HEK293T (cell line): Measurements from ENCODE around the gene ITPKB.
"Not testable (repeated sequence)": the region's sequence is repeated elsewhere in the genome, so short reads cannot be mapped to it uniquely, and the experiment has no call there.

Experiments
- CTCF ChIA-PET: fragments of 350-600 bp; formaldehyde crosslinking; extraction: SDS; loops from one replicate; lab custom pipeline; 2021; ENCODE audit warnings: antibody characterized with exemption, inconsistent platforms; lab: Yijun Ruan, JAX
- POLR2A ChIA-PET: fragments of 350-600 bp; formaldehyde crosslinking; extraction: SDS; loops from one replicate; lab custom pipeline; 2020; ENCODE audit warnings: antibody characterized with exemption, inconsistent platforms; lab: Yijun Ruan, JAX
- DNase-seq: peaks from one replicate; pipeline ENCODE4 v3.0.0; 2012; ENCODE audit warnings: mixed read lengths; ENCODE audit errors: extremely low spot score
- ARNT ChIP-seq: fragments of 450-650 bp; IDR thresholded peaks from 2 replicates; pipeline ENCODE4 v1.6.1; 2017; ENCODE audit warnings: mild to moderate bottlenecking
- BHLHE40 ChIP-seq: fragments of 450-650 bp; IDR thresholded peaks from 2 replicates; pipeline ENCODE4 v1.6.1; 2016; ENCODE audit warnings: mild to moderate bottlenecking, moderate library complexity, borderline replicate concordance
- CTBP1 ChIP-seq: fragments of 450-650 bp; IDR thresholded peaks from 2 replicates; pipeline ENCODE4 v1.6.1; 2016; ENCODE audit warnings: borderline replicate concordance
- ELF4 ChIP-seq: fragments of 450-650 bp; IDR thresholded peaks from 2 replicates; pipeline ENCODE4 v1.6.1; 2017; ENCODE audit warnings: antibody characterized with exemption
- FOXA1 ChIP-seq: fragments of 450-650 bp; IDR thresholded peaks from 2 replicates; pipeline ENCODE4 v1.6.1; 2016; ENCODE audit warnings: mild to moderate bottlenecking
- FOXK2 ChIP-seq: fragments of 450-650 bp; IDR thresholded peaks from 2 replicates; pipeline ENCODE4 v1.6.1; 2016; ENCODE audit warnings: mild to moderate bottlenecking
- FOXM1 ChIP-seq: fragments of 450-650 bp; IDR thresholded peaks from 2 replicates; pipeline ENCODE4 v1.6.1; 2017; ENCODE audit warnings: mild to moderate bottlenecking, borderline replicate concordance
- HDGF ChIP-seq: fragments of 450-650 bp; IDR thresholded peaks from 2 replicates; pipeline ENCODE4 v1.6.1; 2017; ENCODE audit warnings: antibody characterized with exemption, borderline replicate concordance
- L3MBTL2 ChIP-seq: fragments of 450-650 bp; conservative IDR thresholded peaks from 2 replicates; pipeline ENCODE4 v1.6.1; 2016; ENCODE audit warnings: mild to moderate bottlenecking
- LEF1 ChIP-seq: fragments of 450-650 bp; IDR thresholded peaks from 2 replicates; pipeline ENCODE4 v1.6.1; 2017; ENCODE audit warnings: mild to moderate bottlenecking, borderline replicate concordance
- NFRKB ChIP-seq: fragments of 450-650 bp; IDR thresholded peaks from 2 replicates; pipeline ENCODE4 v1.6.1; 2016; ENCODE audit warnings: mild to moderate bottlenecking, moderate library complexity
- SP1 ChIP-seq: fragments of 450-650 bp; IDR thresholded peaks from 2 replicates; pipeline ENCODE4 v1.6.1; 2017
- SUZ12 ChIP-seq: fragments of 450-650 bp; IDR thresholded peaks from 2 replicates; pipeline ENCODE4 v1.6.1; 2016; ENCODE audit warnings: mild to moderate bottlenecking
- TARDBP ChIP-seq: fragments of 450-650 bp; IDR thresholded peaks from 2 replicates; pipeline ENCODE4 v1.6.1; 2016
- ZNF384 ChIP-seq: fragments of 450-650 bp; IDR thresholded peaks from 2 replicates; pipeline ENCODE4 v1.6.1; 2016
- TF ChIP-seq, protein P1 (sequence below): fragments of 450-650 bp; IDR thresholded peaks from 2 replicates; pipeline ENCODE4 v1.6.1; 2016

The ITPKB gene

DNA sequence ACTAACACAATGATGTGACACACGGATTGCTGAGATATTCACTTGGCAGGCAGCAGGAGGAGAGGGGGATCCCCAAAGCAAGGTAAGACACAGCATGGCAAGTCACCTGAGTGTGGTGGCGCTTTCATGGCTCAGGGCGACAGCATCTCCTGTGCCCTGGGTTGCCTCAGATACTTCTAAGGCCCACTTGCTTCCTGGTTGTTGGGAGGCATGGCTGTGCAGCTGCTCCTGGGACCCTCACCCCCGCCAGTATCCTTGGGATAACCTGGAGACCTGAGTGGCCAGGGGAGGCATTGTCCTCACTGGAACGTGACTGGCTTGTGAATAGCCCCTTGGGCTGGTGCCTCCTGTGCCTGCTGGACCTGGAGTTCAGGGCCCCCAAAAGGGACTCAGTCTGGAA, 120.7 kb downstream of the ITPKB start:
- TF ChIP-seq ARNT (no peak), FOXA1 (no peak), BHLHE40 (no peak), ZNF384 (no peak), FOXM1 (no peak), NFRKB (no peak), HDGF (no peak), L3MBTL2 (no peak), TARDBP (no peak), SP1 (no peak)
- TF ChIP-seq, protein P1, sequence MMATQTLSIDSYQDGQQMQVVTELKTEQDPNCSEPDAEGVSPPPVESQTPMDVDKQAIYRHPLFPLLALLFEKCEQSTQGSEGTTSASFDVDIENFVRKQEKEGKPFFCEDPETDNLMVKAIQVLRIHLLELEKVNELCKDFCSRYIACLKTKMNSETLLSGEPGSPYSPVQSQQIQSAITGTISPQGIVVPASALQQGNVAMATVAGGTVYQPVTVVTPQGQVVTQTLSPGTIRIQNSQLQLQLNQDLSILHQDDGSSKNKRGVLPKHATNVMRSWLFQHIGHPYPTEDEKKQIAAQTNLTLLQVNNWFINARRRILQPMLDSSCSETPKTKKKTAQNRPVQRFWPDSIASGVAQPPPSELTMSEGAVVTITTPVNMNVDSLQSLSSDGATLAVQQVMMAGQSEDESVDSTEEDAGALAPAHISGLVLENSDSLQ: no peak
- POLR2A ChIA-PET: no interaction called here
- CTCF ChIA-PET: no interaction called here
- DNase-seq: no peak

DNA sequence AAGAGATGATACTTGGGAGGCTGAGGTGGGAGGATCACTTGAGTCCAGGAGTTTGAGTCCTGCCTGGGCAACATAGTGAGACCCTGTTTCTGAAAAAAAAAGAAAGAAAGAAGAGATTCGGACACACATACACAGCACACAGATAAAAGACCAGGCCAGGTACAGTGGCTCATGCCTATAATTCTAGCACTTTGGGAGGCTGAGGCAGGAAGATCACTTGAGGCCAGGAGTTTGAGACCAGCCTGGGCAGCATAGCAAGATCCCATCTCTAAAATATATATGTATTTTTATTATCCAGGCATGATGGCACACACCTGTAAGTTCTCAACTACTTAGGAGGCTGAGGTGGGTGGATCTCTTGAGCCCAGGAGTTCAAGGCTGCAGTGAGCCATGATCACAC, 121.4 kb downstream of the ITPKB start:
- DNase-seq, POLR2A ChIA-PET, CTCF ChIA-PET: not testable (repeated sequence)

DNA sequence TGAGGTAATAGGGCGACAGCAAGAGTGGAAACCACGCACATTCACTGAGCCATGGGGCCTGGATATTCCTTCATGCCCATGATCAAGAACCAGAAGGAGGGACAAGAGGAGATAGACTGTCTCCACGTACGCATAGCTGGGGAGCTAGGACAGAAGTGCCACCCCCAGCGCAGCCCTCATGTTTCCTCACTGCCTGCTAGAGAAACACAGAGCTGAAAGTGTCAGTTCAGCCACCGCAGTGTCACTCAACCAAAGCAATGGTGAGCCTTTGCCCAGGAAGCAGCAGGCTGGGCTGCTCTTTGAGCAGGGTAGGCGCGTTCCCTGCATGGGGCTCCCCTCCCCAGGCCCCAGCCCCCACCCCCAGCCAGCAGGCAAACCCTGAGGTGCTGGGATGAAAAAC, 122.0 kb downstream of the ITPKB start:
- CTCF ChIA-PET: no interaction called here

DNA sequence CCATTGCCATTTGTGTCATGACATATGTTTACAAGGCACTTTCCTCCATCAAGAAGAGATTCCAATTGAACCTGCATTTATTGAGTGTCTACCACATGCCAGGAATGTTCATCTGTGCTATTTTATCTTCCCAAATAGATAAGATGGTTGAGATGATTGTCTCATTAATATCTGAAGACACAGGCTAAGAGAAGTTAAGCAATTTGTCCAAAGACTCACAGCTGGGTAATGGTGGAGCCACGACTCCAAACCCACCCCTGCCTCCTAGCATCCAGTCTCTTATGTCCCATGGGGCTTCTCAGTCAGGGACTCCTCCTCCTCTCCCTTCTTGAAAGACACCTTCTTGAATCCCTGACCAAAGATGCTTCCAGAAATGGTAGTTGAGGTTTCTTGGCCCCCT, 122.4 kb downstream of the ITPKB start:
- TF ChIP-seq, protein P1: no peak
- no peak for TF ChIP-seq CTBP1
- TF ChIP-seq NFRKB: no peak
- TF ChIP-seq ELF4: no peak
- no peak for TF ChIP-seq SUZ12
- TF ChIP-seq FOXK2: no peak
- no peak for TF ChIP-seq FOXA1
- TF ChIP-seq L3MBTL2: no peak
- TF ChIP-seq BHLHE40: no peak
- TF ChIP-seq ZNF384: no peak
- TF ChIP-seq TARDBP: no peak
- no peak for TF ChIP-seq HDGF
- POLR2A ChIA-PET: no interaction called here
- CTCF ChIA-PET: no interaction called here
- DNase-seq: no peak

More for the DNA sequence above, 122.0 kb downstream of the ITPKB start:
- TF ChIP-seq FOXM1 (no peak), ARNT (no peak), CTBP1 (no peak), NFRKB (no peak), ZNF384 (no peak), LEF1 (no peak)
- TF ChIP-seq, protein P1: no peak
- no peak for DNase-seq
- POLR2A ChIA-PET: no interaction called here

DNA sequence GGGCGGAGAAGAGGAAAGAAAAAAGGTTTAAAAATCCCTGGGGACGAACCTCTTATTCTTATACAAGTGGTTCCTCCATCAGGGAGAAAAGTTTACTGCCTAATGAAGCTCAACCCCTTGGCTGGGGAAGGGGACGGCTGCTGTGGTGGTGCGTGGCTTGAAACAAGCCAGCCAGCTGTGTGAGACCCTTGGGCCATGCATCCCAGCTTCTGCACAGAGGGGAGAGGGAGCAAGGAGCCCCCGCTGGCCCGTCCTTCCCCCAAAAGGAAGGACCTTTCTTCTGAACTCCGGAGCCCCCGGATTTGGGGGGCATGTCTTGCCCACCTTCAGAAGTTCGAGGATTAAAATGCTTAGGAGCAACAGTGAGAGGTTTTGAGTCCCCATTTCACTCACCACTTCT, 123.2 kb downstream of the ITPKB start:
- POLR2A ChIA-PET: no interaction called here
- DNase-seq: no peak
- CTCF ChIA-PET: interaction anchor here (0.6 to 0.8 kb wide), 2 partner anchors 11 to 30 kb away, joined by 3 to 7 read pairs; no protein-coding TSS in a partner anchor
- TF ChIP-seq ZNF384: no peak
- no peak for TF ChIP-seq FOXM1
- TF ChIP-seq BHLHE40: no peak
- no peak for TF ChIP-seq LEF1
- TF ChIP-seq HDGF: no peak
- TF ChIP-seq, protein P1: no peak

DNA sequence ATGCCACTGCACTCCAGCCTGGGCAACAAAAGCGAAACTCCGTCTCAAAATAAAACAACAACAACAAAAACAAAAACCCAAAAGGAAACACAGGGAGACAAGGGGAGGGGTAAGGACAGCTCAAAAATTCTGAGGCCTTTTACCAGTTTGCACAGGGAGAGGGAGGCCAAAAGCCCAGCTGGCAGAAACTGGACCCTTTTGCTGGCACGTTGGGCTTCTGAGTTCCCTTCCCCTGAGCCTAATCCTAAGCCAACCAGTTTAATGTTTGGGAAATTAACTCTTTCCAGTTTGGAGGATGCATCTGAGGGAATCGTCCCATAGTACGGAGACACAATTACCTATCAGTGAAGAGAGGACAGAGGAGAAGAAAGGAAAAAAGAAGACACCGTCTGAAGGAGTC, 127.1 kb downstream of the ITPKB start:
- POLR2A ChIA-PET, DNase-seq: not testable (repeated sequence)
- CTCF ChIA-PET: interaction anchor here (0.6 to 1.9 kb wide), 3 partner anchors 14 to 249 kb away, joined by 3 to 4 read pairs (median 4); no protein-coding TSS in a partner anchor

DNA sequence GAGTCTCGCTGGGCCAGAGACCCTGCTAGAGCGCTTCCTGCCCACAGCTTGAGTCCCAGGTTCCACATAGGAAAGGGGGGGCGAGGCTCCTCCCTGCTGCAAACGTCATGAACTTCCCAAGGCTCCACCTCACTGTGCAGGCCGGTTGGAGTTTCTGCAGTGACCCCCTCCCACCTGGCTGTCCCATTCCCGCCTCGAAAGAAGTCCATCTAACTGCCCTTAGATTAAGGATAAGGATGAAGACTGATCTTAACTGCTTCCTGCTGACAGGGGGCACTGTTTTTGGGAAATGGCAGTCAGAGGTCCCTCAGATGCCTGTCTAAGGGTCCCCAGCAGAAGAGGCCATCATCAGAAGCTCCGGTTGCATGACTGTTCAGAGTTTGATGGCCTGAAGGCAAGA, 127.8 kb downstream of the ITPKB start:
- no peak for TF ChIP-seq SP1
- no peak for TF ChIP-seq BHLHE40
- no peak for TF ChIP-seq FOXK2
- TF ChIP-seq FOXM1: no peak
- TF ChIP-seq TARDBP: no peak
- POLR2A ChIA-PET: no interaction called here
- DNase-seq: no peak
- CTCF ChIA-PET: interaction anchor here (0.6 kb wide), 1 partner anchor 209 kb away, joined by 3 read pairs; no protein-coding TSS in a partner anchor
